ENCODE data around the gene CNIH2.
"Not testable (repeated sequence)": the region's sequence is repeated elsewhere in the genome, so short reads cannot be mapped to it uniquely, and the experiment has no call there.

CNIH2 gene

GRCh38 chr11:66277064-66277463 is 911 bp upstream of the CNIH2 start:
- not testable (repeated sequence) for DNase-seq (ENCODE audit: low spot score)

- peak; percentile 49 for DNase-seq (ENCODE audit: low spot score)
Observed at GRCh38 chr11:66278363-66279091, 552 bp downstream of the CNIH2 start.

- no peak for DNase-seq (ENCODE audit: low spot score)
Observed at GRCh38 chr11:66279092-66279734, 1.2 kb downstream of the CNIH2 start.

GRCh38 chr11:66280428-66280827 is 2.5 kb downstream of the CNIH2 start:
- no peak for DNase-seq (ENCODE audit: low spot score)

GRCh38 chr11:66281001-66281400 is 3.0 kb downstream of the CNIH2 start:
- DNase-seq (ENCODE audit: low spot score): no peak

- no peak for DNase-seq (ENCODE audit: low spot score)
Observed at GRCh38 chr11:66281776-66282467, 3.9 kb downstream of the CNIH2 start.

GRCh38 chr11:66282468-66283455 is 4.8 kb downstream of the CNIH2 start:
- peak; percentile 98 for DNase-seq (ENCODE audit: low spot score)

GRCh38 chr11:66283461-66284105 is 5.6 kb downstream of the CNIH2 start:
- no peak for DNase-seq (ENCODE audit: low spot score)

- no peak for DNase-seq (ENCODE audit: low spot score)
Observed at GRCh38 chr11:66284526-66285078, 6.6 kb downstream of the CNIH2 start.

- no peak for DNase-seq (ENCODE audit: low spot score)
Observed at GRCh38 chr11:66285250-66285947, 7.4 kb downstream of the CNIH2 start.

- DNase-seq (ENCODE audit: low spot score): no peak
Observed at GRCh38 chr11:66286699-66287098, 8.7 kb downstream of the CNIH2 start.

- DNase-seq (ENCODE audit: low spot score): no peak
Observed at GRCh38 chr11:66287211-66287888, 9.4 kb downstream of the CNIH2 start.

- DNase-seq (ENCODE audit: low spot score): peak; percentile 47
Observed at GRCh38 chr11:66287889-66288670, 10.1 kb downstream of the CNIH2 start.

- peak; percentile 100 for DNase-seq (ENCODE audit: low spot score)
Observed at GRCh38 chr11:66288671-66289547, 10.9 kb downstream of the CNIH2 start, which contains the start of gene YIF1A. YIF1A (minus strand) TSS chr11:66289143; CDS start chr11:66288985, 158 bp downstream.

GRCh38 chr11:66289548-66290329 is 11.8 kb downstream of the CNIH2 start:
- peak; percentile 88 for DNase-seq (ENCODE audit: low spot score)

GRCh38 chr11:66290330-66290621 is 12.3 kb downstream of the CNIH2 start:
- no peak for DNase-seq (ENCODE audit: low spot score)

GRCh38 chr11:66291303-66291705 is 13.3 kb downstream of the CNIH2 start:
- DNase-seq (ENCODE audit: low spot score): no peak

Data from hepatic stellate cell (primary cell).